ENCODE results near the gene LXN. TPM values are rescaled to one million over a fixed set of nuclear protein-coding genes. Genes with fewer than 3 reads are reported as not detected.

LXN gene
- total and polyA plus RNA-seq, 2 of the 4 experiments (the other 2 are of a cell fraction): 93.6 to 155 TPM

DNA sequence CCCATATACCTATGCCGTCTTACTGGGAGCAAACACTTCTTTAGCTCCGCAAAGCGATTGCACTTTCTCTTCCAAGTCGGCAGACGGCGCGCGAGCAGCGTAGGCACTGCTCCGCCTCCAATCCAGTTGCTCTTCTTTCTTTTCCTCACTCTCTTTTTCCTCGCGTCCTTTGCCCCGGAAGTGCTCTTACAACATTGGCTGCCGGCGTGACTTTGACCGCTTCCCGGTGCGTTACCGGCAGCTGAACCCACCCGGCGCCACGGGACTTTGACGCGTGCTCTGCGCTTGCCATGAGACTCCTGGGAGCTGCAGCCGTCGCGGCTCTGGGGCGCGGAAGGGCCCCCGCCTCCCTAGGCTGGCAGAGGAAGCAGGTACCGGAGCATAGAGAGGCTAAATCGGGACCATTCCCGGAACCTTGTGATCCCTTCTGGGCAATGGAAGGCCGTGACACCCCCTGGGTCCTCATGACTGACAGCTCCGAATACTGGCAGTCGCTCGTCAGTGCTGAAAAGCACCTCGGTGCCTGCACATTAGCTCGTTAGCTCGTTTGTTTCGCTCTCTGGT, 28.0 kb downstream of the LXN start, which contains the start of gene GFM1 (continued):
- TF ChIP-seq, protein P1, sequence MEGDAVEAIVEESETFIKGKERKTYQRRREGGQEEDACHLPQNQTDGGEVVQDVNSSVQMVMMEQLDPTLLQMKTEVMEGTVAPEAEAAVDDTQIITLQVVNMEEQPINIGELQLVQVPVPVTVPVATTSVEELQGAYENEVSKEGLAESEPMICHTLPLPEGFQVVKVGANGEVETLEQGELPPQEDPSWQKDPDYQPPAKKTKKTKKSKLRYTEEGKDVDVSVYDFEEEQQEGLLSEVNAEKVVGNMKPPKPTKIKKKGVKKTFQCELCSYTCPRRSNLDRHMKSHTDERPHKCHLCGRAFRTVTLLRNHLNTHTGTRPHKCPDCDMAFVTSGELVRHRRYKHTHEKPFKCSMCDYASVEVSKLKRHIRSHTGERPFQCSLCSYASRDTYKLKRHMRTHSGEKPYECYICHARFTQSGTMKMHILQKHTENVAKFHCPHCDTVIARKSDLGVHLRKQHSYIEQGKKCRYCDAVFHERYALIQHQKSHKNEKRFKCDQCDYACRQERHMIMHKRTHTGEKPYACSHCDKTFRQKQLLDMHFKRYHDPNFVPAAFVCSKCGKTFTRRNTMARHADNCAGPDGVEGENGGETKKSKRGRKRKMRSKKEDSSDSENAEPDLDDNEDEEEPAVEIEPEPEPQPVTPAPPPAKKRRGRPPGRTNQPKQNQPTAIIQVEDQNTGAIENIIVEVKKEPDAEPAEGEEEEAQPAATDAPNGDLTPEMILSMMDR (conservative IDR thresholded peaks at IDR 0.05; ENCODE audit: low read depth, low read length): peak; percentile 96

DNA sequence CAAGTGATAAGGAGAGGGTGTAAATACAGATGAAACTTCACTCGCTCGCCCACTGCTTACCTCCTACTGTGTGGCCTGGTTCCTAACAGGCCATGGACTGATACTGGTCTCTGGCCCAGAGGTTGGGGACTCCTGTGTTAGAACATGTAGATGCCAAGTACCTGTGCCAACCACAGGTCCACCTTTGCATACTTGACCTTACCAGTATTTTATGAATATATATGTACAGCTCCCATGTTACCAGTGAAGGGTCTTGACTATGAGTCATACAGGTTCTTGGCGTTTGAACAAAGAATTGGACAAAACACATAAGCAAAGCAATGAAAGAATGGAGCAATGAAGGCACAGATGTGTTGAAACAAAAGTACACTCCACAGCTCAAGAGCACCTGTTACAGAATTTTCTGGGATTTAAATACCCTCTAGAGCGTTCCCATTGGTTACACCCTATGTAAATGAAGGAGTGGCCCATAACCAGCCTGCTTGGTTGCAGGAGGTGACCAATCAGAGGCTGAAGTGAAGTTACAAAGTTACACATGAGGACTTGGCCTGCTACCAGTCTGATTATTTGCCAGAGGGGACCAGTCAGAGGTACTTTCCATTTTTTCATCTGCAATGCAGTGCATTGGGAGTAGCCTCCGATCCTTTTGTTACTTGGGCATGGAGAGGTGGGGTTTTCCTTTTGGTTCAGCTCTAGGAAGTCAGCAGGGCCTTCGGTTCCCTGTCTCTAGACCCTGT, 29.8 kb downstream of the LXN start:
- Histone ChIP-seq H2AFZ (replicated peaks; ENCODE audit: low read length, poor library complexity) (no peak overlapping the region), H3K27me3 (ENCODE audit: control insufficient read depth, insufficient read depth, low read length) (no peaks in the 10 kb centered on the region), H2BK120ac (ENCODE audit: low read depth, low read length) (no peak overlapping the region), H3K23ac (ENCODE audit: low read depth, low read length) (no peak overlapping the region), H3K56ac (ENCODE audit: extremely low read depth, insufficient read depth, low read length) (no peak overlapping the region), H3K4me3 (ENCODE audit: insufficient read depth, low read depth, low read length) (no peak overlapping the region), H3K9me1 (ENCODE audit: insufficient read depth, low read length) (no peaks in the 10 kb centered on the region), H2BK5ac (ENCODE audit: low read depth, low read length, poor library complexity, severe bottlenecking) (no peak overlapping the region), H2BK20ac (ENCODE audit: low read depth, low read length) (no peak overlapping the region), H4K20me1 (ENCODE audit: insufficient read depth, low read length) (no peaks in the 10 kb centered on the region), H2BK15ac (ENCODE audit: low read depth, low read length) (no peak overlapping the region), H4K8ac (ENCODE audit: low read depth in 2 of 2, low read length in 2 of 2) (no peak overlapping the region), H3K36me3 (ENCODE audit: control insufficient read depth, insufficient read depth, low read length) (peaks cover 4% of the 10 kb centered on the region), H3K79me1 (ENCODE audit: low read depth in 1 of 2, low read length in 2 of 2) (peaks cover 8 to 20% of the 10 kb centered on the region in 2 experiments; a peak in 3 of 4 replicates), H3K18ac (ENCODE audit: low read depth, low read length) (no peak overlapping the region), H4K91ac (ENCODE audit: insufficient read depth, low read depth, low read length) (no peak overlapping the region), H3K27ac (ENCODE audit: insufficient read depth, low read length) (no peak overlapping the region), H3K9me3 (ENCODE audit: control insufficient read depth, insufficient read depth, low read length) (no peaks in the 10 kb centered on the region), H3K4ac (ENCODE audit: low read depth, low read length) (no peak overlapping the region), H2AK5ac (ENCODE audit: low read depth, low read length) (no peak overlapping the region), H3K14ac (replicated peaks; ENCODE audit: low read depth, low read length) (no peak overlapping the region), H4K5ac (ENCODE audit: low read depth, low read length) (no peak overlapping the region), H2AK9ac (replicated peaks; ENCODE audit: low read depth, low read length, poor library complexity) (no peak overlapping the region), H3K4me1 (ENCODE audit: control insufficient read depth, insufficient read depth, low read length) (no peaks in the 10 kb centered on the region), H3K9ac (ENCODE audit: low read depth, low read length) (no peak overlapping the region), H3K4me2 (ENCODE audit: low read depth, low read length) (no peak overlapping the region)
- no CpG with 5 or more reads among the region's 6 CpGs for WGBS, 2 experiments (ENCODE audit: extremely low coverage in 2 of 2, insufficient read length in 1 of 2)
- in situ Hi-C loops (cut with MboI; ENCODE audit: low sequenced_read_pairs) (loop anchor here (25.0 kb wide), 1 partner anchor 620 kb away; no protein-coding TSS in a partner anchor), dilution Hi-C loops (cut with HindIII; ENCODE audit: low sequenced_read_pairs, unreplicated experiment) (no loop called here), intact Hi-C loops (cut with micrococcal nuclease) (loop anchor here (5.0 to 10.0 kb wide), 4 partner anchors 70 to 1025 kb away; partner anchors contain the start of genes MLF1 and SHOX2)
- ChIA-PET POLR2A (ENCODE audit: unreplicated experiment) (no interaction called here), CTCF (interaction anchor here (2.9 kb wide), 1 partner anchor 17 kb away, joined by 9 read pairs; no protein-coding TSS in a partner anchor)
- no TSS peak for BruUV-seq (replicated peaks)
- DNase-seq (no peak), ATAC-seq (ENCODE audit: low read depth) (no peak)
- no peak for TF ChIP-seq MXI1 (IDR thresholded peaks at IDR 0.05; ENCODE audit: borderline replicate concordance, low read depth, low read length)
- TF ChIP-seq CEBPB (IDR thresholded peaks at IDR 0.05; ENCODE audit: low read depth, low read length): no peak
- TF ChIP-seq MAZ (IDR thresholded peaks at IDR 0.05; ENCODE audit: borderline replicate concordance, low read depth, low read length): no peak
- TF ChIP-seq, protein P2, sequence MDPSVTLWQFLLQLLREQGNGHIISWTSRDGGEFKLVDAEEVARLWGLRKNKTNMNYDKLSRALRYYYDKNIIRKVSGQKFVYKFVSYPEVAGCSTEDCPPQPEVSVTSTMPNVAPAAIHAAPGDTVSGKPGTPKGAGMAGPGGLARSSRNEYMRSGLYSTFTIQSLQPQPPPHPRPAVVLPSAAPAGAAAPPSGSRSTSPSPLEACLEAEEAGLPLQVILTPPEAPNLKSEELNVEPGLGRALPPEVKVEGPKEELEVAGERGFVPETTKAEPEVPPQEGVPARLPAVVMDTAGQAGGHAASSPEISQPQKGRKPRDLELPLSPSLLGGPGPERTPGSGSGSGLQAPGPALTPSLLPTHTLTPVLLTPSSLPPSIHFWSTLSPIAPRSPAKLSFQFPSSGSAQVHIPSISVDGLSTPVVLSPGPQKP (IDR thresholded peaks at IDR 0.05; ENCODE audit: borderline replicate concordance, low read depth, low read length): no peak
- TF ChIP-seq POLR2A (IDR thresholded peaks at IDR 0.05; ENCODE audit: low read depth, low read length): no peak
- no peak for TF ChIP-seq MAFK (IDR thresholded peaks at IDR 0.05; ENCODE audit: low read depth, low read length)
- TF ChIP-seq CHD1 (IDR thresholded peaks at IDR 0.05; ENCODE audit: low read depth, low read length): no peak
- TF ChIP-seq, protein P1 (conservative IDR thresholded peaks at IDR 0.05; ENCODE audit: low read depth, low read length): no peak
- TF ChIP-seq NFE2L2 (IDR thresholded peaks at IDR 0.05; ENCODE audit: low read depth, low read length): no peak
- no peak for TF ChIP-seq BHLHE40 (IDR thresholded peaks at IDR 0.05; ENCODE audit: low read depth, low read length)

Measured in IMR-90 (cell line).